CD4-positive, alpha-beta T cell treated with Interferon gamma for 1 hour (primary cell): ENCODE data around the gene BAZ2A.
"Not testable (repeated sequence)": the region's sequence is repeated elsewhere in the genome, so short reads cannot be mapped to it uniquely, and the experiment has no call there.

Source experiments
- DNase-seq: peaks from one replicate; pipeline ENCODE4 v3.0.0-alpha.2; 2020

Gene BAZ2A

GRCh38 chr12:56630180-56630632 lies at the start of gene BAZ2A:
Gene BAZ2A (minus strand): TSS chr12:56630326. CDS start chr12:56617530, 12,796 bp downstream.
- DNase-seq, result peak; percentile 84

GRCh38 chr12:56678852-56679251 lies 48.7 kb upstream of the BAZ2A start:
- DNase-seq, result no peak

DNA sequence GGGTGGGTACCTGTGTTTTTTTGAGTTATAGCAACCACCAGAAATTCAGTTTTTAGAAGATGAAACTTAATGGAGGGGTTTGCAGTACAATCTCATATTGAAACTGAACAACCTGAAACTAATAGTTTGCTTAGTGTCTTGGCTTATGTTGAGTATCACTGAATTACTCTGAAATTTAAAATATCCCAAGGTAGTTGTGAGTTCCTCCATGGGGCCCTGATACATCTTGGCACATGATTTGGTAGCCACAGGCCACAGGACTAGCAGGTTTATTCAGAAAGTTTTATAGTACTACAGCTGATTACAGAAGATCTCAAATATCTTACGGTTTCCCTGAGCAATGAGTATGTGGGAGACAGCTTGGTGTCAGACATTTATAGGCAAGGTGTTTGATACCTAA lies 47.6 kb upstream of the BAZ2A start:
- no peak for DNase-seq

- DNase-seq, result no peak
Observed at GRCh38 chr12:56676851-56677580, 46.9 kb upstream of the BAZ2A start.

DNA sequence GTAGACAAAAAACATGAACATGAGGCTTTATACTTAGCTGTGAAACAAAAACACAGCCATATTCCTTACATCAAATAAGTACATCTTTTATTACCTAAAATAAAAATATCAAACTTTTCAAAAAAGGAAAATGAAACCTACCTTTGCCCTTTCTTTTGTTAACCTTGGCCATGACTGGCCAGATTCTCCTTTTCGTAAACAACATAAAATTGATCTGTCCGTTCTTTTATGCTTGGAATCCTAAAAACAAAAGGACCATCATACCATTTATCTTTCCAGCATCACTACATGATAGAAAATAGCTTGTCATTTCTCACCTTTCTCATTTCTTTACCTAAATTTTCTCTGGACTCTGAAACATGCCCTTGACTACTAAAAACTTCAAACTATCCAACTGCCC lies 41.5 kb upstream of the BAZ2A start:
- no peak for DNase-seq

DNA sequence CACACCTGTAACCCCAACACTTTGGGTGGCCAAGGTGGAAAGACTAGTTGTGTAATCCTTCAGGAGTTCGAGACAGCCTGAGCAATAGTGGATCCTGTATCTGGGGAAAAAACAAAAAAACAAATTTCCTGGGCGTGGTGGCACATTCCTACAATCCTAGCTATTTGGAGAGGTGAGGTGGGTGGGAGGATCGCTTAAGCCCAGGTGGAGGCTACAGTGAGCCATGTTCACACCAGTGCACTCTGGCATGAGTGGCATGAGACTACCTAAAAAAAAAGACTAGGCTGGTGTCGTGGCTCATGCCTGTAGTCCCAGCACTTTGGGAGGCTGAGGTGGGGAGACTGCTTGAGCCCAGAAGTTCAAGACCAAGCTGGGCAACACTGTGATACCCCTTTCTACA lies 40.7 kb upstream of the BAZ2A start:
- no peak for DNase-seq

- DNase-seq, result no peak
Observed at GRCh38 chr12:56668197-56668457, 38.0 kb upstream of the BAZ2A start.

GRCh38 chr12:56661979-56662638 lies 32.0 kb upstream of the BAZ2A start:
- DNase-seq, result no peak

GRCh38 chr12:56661560-56661959 lies 31.4 kb upstream of the BAZ2A start:
- DNase-seq, result no peak

GRCh38 chr12:56658921-56659320 lies 28.8 kb upstream of the BAZ2A start:
- DNase-seq, result no peak

DNA sequence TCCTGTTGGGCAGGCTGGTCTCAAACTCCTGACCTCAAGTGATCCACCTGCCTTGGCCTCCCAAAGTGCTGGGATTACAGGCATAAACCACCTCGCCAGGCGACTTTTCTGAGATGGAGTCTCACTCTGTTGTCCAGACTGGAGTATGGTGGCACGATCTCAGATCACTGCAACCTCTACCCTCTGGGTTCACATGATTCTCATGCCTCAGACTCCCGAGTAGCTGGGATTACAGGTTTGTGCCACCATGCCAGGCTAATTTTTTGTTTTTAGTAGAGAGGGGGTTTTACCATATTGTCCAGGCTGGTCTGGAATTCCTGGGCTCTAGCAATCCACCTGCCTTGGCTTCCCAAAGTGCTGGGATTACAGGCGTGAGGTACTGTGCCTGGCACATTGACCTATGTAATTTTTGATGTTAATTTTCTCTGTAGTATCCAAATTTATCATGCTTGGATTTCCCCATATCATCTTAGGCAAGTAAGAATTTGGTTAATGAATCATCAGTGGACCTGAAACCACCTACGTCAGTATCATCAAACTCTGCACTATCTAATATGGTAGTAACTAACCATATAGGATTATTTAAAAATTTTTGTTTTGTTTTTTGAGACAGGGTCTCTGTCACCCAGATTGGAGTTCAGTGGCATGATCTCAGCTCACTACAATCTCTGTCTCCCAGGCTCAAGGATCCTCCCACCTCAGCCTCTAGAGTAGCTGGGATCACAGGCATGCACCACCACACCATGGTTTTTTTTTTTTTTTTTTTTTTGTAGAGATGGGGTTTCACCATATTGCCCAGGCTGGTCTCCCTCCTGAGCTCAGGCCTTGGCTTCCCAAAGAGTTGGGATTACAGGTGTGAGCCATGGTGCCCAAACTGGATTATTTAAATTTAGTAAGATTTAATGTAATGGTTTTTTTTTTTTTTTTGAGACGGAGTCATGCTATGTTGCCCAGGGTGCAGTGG lies 27.6 kb upstream of the BAZ2A start:
- no peak for DNase-seq

- DNase-seq, result not testable (repeated sequence)
Observed at GRCh38 chr12:56653781-56654180, 23.7 kb upstream of the BAZ2A start.

DNA sequence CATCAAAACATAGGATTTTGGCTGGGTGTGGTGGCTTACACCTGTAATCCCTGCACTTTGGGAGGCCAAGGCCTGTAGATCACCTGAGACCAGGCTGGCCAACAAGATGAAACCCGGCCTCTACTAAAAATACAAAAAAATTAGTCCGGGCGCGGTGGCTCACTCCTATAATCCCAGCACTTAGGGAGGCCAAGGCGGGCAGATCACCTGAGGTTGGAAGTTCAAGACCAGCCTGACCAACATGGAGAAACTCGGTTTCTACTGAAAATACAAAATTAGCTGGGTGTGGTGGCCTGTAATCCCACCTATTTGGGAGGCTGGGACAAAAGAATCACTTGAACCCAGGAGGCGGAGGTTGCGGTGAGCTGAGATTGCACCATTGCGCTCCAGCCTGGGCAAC lies 17.9 kb upstream of the BAZ2A start:
- not testable (repeated sequence) for DNase-seq

DNA sequence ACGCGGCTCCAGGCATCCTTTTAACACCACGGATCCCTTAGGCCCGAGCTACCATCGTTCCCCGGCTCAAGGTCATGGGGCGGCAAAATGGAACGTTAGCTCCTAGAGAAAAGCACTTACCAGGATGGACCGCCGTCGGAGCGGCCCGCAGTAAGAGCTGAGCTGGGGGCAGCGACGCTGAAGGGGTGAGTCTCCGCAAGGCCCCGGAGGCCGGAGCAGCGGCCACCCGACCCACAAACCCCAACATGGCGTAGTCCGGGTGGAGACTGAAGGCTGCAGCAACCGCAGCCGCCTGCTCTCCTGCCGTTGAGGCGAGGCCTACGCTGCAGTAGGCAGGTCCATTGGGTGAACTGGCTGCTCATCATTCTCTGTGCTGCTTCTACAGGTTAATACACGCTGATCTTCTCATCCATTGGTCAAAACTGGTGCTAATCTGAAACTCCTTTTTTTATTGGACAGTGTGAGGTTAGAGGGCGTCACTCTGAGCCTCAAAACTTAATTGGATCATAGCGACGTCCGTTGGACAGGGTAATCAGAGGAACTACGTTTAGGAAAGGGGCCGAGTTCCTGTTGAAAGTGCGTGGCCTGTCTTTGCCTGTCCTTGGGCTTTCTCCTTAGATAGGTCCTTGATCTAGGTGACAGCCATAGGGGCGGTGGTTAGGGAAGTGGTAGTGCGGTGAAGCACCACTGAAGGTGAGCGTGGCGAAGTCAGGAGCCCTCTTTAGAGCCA lies 15.8 kb upstream of the BAZ2A start, which contains the start of gene ATP5F1B:
ATP5F1B (minus strand) TSS at position 268 of the 730 bp plus-strand sequence; CDS start at position 247, 21 bp downstream.
- DNase-seq, result peak; percentile 96

GRCh38 chr12:56645201-56645716 lies 15.1 kb upstream of the BAZ2A start:
- no peak for DNase-seq

DNA sequence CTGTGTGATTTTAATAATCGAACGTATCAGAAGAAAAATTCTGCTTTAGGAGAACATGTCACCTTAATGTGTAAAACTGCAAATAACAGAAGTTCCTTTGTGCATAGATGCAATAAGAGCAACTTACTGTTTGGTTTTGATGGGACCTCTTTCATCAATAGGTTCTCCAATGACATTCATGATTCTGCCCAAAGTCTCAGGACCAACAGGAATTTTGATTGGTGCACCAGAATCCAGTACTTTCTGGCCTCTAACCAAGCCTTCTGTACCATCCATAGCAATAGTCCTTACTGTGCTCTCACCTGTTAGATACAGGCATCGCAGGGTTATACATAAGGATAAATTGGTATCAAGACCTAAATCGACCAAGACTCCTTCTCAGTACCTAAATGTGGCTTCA lies 14.5 kb upstream of the BAZ2A start:
- DNase-seq, result no peak

- no peak for DNase-seq
Observed at GRCh38 chr12:56641219-56641618, 11.1 kb upstream of the BAZ2A start.

DNA sequence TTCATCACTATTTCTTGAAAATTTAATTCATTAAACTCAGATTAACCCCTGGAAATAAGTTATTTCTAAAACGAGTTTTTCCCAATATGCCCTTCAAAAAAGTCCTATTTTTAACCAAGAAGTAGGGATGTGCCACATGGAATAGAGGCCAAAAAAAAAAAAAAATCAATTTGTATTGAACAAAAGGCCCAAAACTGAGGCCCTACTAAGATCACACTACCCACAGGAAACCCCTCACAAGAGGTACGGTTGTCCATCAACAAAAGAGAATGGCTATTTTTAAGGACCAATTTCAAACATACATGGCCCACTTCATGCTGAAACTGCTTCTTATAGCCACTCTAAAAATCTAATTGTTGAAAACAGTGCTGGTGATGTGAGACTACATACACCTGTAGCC lies 7.5 kb upstream of the BAZ2A start:
- no peak for DNase-seq

- DNase-seq, result peak; percentile 97
Observed at GRCh38 chr12:56636675-56637540, 6.8 kb upstream of the BAZ2A start.

DNA sequence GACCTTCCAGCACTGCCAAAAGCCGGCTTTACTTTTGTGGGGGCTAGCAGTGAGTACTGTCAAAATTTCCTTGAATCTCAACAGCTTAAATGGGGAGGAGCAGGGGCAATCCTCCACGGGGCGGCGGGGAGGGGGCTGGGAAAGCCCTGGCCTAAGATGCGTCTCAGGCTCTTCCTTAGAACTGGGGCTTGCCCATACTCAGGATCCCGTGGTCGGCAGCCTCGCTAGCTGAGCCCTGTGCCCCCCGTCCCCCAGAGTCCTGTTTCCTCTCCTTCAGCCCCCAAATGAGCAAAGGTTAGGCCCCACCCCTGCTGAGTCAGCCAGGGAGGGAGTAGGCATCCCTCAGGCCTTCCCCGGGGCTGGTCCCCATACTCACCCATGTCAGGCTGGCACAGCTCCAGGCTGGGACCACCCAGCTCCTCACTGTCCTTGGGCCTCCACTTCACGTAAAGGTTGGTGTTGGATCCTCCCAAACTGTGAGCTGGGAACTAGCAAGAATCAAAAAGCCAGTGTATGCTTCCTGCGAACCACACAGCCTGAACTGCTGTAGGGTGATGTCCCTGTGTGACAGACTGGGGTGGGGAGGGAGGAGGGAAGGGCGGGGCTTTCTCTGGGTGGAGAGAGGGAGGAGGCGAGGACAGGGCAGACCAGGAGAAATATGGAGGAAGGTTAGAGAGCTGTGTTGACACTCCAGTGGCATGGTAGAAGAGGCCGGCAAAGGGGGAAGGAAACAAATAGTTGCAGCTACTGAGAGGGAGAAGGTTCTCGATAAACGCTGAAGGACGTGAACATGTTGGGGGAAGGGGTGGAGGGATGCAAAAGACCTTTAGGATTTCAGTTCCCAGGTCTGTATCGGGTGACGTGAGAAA lies 5.9 kb upstream of the BAZ2A start:
- DNase-seq, result peak; percentile 83
